ENCODE measurements around the gene CD300C.

DNA sequence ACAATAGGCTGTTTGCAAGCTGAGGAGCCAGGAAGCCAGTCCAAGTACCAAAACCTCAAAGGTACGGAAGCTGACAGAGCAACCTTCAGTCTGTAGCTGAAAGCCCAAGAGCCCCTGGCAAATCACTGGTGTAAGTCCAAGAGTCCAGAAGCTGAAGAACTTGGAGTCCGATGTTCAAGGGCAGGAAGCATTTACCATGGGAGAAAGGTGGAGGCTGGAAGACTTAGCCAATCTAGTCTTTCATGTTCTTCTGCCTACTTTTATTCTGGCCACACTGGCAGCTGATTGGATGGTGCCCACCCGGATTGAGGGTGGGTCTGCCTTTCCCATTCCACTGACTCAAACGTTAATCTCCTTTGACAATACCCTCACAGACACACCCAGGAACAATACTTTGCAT, 30.0 kb downstream of the CD300C start:
- TF ChIP-seq CTCF (IDR thresholded peaks at IDR 0.05; ENCODE audit: low read depth, low read length, poor library complexity, severe bottlenecking) (no peak), EZH2phosphoT487 (IDR thresholded peaks at IDR 0.05; ENCODE audit: borderline replicate concordance, low read length) (no peak)

Data from DOHH2 (cell line).